Right hindlimb (tissue), 1 donor: ENCODE data around the gene RRAD.
"Not testable (repeated sequence)": the region's sequence is repeated elsewhere in the genome, so short reads cannot be mapped to it uniquely, and the experiment has no call there.

Source experiments
- DNase-seq: peaks from one replicate; pipeline ENCODE4 v3.0.0-alpha.2; 2018

The RRAD gene

DNA sequence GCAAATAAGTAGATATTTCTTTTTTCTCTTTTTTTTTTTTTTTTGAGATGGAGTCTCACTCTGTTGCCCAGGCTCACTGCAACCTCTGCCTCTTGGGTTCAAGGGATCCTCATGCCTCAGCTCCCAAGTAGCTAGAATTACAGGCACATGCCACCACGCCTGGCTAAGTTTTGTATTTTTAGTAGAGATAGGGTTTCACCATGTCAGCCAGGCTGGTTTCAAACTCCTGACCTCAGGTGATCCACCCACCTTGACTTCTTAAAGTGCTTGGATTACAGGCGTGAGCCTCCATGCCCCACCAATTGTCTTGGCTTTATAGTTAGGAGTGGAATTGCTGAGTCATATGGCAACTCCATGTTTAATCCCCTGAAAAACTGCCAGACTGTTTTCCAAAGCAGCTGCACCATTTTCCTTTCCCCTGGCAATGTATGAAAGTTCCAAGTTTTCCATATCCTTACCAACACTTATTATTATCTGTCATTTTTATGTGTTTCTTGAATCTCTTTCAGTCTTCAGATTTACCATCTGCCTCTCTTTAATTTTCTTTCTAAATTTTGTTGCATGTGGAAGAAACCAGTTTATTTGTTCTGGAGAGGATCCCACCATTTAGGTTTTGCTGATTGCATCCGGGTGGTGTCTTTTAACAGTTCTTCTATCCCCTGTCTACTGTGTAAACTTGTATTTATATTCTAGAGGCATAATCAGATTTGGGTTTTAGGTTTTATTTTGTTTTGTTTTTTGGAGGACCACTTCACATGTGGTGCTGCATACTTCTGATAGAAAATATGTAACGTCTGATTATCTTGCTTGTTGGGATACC, 25.8 kb upstream of the RRAD start:
- no peak for DNase-seq

DNA sequence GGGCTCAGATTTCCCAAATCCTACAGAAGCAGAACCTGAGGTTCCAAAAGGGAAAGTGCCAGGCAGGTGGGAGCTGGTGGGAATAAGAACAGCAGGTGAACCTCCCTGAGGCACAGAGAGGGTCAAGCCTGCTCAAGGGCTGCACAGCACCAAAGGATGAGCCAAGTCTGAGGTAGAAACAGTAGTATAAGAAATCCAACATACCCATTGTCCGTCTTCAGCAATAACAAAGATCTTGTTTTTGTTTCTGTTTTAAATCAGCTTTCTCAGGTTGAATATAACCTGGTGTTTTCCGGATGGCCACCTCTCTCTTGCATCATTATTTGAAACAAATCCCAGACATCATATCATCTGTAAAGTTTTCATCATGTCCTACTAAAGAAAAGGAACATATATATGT, 25.1 kb upstream of the RRAD start:
- no peak for DNase-seq

GRCh38 chr16:66949472-66949871, 24.1 kb upstream of the RRAD start:
- DNase-seq, result no peak

DNA sequence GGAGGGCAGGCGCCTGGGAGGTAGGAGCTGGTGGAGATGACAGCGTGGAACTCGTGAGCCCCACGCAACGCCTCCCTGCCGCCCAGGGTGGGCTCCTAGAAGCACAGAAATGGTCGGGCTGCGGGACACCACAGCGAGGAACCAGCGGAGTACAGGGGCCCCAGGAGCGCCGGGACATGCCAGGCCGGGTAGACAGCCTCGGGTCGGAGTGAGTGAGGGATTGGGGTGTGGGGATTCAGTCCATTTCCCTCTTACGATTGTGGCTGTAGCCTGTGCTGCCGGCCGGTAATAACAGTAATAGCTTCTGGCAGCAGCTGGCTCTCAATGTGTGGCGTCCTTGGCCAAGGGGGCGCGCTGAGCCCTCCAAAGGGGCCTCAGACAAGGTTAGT, 23.5 kb upstream of the RRAD start:
- DNase-seq, result no peak

- DNase-seq, result no peak
Observed at GRCh38 chr16:66948134-66948836, 22.9 kb upstream of the RRAD start.

DNA sequence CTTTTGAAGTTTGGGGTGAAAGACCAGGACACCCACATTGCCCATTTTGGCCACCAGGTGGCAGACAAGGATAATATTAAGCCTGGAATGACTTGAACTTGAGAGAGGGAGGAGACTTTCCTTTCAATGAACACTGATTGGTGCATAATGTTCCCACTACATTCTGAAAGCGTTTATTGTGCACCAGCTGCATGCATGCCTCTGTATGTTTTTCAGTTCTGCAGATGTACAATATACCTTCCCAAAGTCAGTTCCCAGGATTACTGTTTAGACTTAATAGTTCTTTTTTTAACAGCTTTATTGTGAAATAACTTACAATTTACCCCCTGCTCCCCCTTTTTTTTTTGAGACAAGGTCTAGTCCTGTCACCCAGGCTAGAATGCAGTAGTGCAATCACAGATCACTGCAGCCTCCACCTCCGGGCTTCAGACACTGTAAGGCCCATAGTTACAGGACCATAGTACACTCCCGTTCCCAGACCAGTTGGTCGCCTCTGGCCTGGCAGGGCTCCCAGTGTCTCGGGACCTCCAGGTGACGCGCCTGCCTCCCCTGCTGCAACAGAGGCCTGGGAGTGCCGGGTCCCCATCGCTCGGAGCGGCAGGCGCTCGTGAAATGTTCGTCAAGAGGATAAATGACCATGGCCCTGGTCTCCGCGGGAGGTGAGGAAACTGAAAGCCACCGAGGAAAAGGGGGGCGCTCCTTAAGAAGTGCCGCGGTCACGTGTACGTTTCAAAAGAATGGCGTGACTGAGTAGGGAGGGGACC, 22.1 kb upstream of the RRAD start:
- DNase-seq, result peak; percentile 85

DNA sequence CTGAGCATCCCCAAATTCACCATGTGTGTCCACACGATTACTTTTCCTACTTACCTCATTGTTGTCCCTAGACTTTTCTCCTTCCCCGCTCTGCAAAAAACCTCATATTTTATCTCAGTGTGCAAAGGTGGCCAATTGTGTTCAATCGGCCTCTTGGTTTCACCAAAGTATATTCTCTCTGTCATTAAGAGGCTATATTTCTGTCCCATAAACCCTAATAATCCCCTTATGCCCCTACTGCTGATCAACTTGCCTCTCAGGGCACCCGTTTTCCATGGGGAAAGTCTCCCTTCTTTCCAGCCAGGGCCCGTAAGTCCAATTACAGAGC, 21.6 kb upstream of the RRAD start:
- DNase-seq, result no peak

GRCh38 chr16:66946541-66946940, 21.2 kb upstream of the RRAD start:
- no peak for DNase-seq

GRCh38 chr16:66945939-66946338, 20.6 kb upstream of the RRAD start:
- DNase-seq, result no peak

- not testable (repeated sequence) for DNase-seq
Observed at GRCh38 chr16:66944971-66945370, 19.6 kb upstream of the RRAD start.

DNA sequence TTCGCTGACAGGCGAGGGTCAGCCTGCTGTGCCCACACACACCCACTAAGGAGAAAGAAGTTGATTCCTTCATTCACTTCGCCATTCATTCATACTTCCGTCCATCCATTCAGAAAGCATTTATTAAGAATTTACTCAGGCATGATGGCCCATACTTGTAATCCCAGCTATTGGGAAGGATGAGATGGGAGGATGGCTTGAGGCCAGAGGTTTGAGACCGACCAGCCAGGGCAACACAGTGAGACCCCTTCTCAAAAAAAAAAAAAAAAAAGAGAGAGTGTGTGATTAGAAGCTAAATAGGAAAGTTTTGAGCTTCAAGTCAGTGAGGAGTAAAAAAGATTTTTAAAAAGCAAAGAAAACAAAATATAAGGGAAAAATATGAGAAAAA, 18.7 kb upstream of the RRAD start:
- no peak for DNase-seq

DNA sequence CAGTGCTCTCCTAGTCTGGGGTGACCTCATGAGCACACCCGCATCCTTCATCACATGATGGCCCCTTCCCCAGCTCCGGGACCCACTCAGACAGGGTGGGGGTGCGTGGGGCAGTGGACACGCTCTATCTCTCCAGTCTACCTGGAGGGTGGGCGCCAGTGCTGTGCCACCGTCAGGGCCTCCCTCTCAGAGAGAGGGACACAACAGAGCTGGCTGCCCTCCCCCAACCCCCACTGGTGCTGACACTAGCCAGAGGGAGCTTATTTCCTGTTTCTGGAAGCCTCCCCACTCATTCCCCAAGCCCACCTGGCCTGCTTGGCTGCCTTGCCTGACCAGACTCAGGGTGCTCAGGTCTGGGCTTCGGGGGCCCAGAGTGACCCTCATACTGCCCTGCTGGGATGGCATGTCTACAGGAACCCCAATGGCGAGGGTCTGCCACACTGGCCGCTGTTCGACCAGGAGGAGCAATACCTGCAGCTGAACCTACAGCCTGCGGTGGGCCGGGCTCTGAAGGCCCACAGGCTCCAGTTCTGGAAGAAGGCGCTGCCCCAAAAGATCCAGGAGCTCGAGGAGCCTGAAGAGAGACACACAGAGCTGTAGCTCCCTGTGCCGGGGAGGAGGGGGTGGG, 18.2 kb upstream of the RRAD start:
- no peak for DNase-seq

DNA sequence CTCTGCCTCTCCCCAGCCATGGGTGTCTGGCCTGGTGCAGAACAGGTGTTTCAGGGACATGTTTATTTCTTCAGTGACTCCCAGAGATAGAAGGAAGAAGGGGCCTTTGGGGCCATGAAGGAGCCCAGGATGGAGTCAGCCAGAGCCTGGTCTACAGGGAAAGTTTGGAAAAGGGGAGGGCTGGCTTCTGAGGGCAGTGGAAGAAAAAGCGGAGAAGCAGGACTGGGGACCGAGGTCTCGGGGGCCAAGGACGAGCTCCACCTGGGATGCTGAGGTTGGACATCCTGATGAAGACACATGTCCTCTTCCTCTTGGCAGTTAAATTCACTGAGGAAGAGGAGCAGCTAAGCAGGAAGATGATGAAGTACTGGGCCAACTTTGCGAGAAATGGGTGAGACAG, 17.6 kb upstream of the RRAD start:
- DNase-seq, result no peak

- DNase-seq, result no peak
Observed at GRCh38 chr16:66940236-66940635, 14.9 kb upstream of the RRAD start.

- DNase-seq, result no peak
Observed at GRCh38 chr16:66939366-66939765, 14.0 kb upstream of the RRAD start.

GRCh38 chr16:66937725-66938337, 12.5 kb upstream of the RRAD start:
- DNase-seq, result no peak

DNA sequence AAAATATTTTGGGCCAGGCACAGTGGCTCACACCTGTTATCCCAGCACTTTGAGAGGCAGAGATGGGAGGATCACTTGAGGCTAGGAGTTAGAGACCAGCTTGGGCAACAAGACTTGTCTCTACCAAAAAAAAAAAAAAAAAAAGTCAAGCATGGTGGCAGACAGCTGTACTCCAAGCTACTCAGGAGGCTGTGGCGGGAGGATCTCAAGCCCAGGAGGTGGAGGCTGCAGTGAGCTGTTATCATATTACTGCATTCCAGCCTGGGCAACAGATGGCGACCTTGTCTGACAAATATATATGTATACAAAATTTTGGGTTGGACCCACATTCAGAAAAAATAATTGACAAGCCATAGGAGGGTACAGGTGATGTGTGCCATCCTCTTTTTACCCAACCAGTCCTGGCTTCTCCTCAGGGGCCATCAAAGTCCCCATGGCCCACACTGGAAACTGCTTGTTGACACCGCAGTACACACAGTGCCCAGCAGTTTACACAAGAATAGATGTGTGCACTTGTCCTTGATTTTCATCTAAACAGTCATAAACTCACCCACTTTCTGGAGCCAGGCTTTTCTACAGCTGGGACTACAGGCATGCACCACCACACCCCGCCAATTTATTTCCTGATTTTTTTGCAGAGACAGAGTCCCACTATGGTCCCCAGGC, 11.7 kb upstream of the RRAD start:
- no peak for DNase-seq

DNA sequence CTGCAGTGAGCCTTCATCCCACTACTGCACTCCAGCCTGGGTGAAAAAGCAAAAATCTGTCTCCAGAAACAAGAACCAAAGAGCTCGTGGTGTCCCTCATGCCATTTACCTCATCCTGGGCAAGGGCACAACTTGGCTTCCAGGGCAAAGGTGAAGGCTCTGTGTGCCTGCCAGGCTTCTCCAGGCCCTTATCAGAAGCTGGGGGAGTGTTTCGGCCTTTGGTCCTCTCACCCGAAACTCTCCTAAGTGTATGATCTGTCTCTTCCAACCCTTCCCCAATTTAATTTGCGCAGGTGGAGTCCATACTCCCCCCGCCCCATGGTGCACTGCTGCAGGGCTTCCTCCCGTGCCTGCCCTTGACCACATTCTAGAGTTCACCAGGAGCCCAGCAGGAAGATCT, 11.1 kb upstream of the RRAD start:
- no peak for DNase-seq

GRCh38 chr16:66935314-66936011, 10.1 kb upstream of the RRAD start, which contains the start of gene CES2:
Gene CES2, plus strand, starts transcription at chr16:66935516. Its CDS starts 120 bp downstream, at chr16:66935636.
- no peak for DNase-seq

DNA sequence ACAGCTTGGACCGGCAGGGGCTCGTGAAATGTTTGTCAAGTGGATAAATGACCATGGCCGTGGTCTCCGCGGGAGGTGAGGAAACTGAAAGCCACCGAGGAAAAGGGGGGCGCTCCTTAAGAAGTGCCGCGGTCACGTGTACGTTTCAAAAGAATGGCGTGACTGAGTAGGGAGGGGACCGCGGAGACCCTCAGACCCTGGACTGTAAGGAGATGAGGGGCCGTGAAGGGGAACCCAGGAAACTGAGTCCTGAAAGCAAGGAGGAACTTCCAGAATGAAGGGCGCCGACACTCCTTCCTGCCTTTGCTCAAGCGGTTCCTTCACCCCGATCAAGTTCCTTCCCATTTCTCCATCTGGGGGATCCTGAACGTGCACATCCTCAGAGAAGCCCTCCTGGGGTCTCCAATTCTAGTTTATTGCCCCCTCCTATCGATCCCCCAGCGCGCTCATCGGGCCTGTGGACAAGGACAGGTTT, 9.5 kb upstream of the RRAD start:
- DNase-seq, result not testable (repeated sequence)

DNA sequence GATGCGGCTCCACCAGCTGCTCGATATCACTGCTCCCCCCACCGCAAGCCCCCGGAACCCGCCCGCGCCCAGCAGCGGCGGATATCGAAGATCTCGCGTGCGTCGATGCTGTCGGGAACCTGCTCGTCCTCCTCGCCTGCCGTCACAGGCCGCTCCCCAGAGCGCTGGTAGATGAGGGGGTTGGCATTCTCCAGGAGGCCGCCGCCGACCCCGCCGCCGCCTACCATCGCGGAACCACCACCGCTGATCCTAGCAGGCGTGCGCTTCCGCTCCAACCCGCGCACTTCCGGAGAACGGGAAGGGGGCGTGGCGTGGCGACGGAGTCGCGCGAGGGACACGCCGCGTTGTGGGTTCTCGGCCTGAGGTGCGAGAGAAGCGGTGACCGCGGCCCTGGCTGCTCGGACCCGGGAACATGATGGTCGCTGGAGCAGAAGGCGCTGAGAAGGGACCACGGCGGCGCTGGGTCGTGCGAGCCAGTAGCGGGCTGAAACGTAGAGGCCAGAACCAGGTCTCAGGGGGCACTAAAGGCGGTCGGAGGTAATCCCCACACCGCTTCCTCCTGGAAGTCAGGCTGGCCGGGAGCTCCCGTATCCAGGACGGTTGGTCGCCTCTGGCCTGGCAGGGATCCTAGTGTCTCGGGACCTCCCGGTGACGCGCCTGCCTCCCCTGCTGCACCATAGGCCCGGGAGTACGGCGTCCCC, 9.0 kb upstream of the RRAD start, which contains the start of gene CIAO2B:
TSS of gene CIAO2B (minus strand) at position 265 of the 701 bp plus-strand sequence. CDS start at position 227, 38 bp downstream.
- DNase-seq, result peak; percentile 93
